Vagina (tissue), 2 donors: ENCODE results near the gene GLT1D1. TPM values are rescaled to one million over a fixed set of nuclear protein-coding genes. Genes with fewer than 3 reads are reported as not detected.
"Not testable (repeated sequence)": the region's sequence is repeated elsewhere in the genome, so short reads cannot be mapped to it uniquely, and the experiment has no call there.

Experiments used
- DNase-seq, 2 donors: peaks; one replicate each; pipeline ENCODE4 v3.0.0-alpha.2; 2017; ENCODE audit errors: extremely low spot score in 2 of 2
- H3K27ac ChIP-seq: fragments of 200-600 bp; sonication (generic); one replicate; pipeline ENCODE4 v1.5.1; 2019
- H3K27me3 ChIP-seq: fragments of 200-600 bp; sonication (generic); one replicate; pipeline ENCODE4 v1.5.1; 2019
- H3K36me3 ChIP-seq, 2 donors: fragments of 200-600 bp; sonication (generic); one replicate each; pipeline ENCODE4 v1.5.1; 2017 to 2019
- H3K4me1 ChIP-seq: fragments of 200-600 bp; sonication (generic); one replicate; pipeline ENCODE4 v1.5.1; 2019
- H3K4me3 ChIP-seq, 2 donors: fragments of 200-600 bp; sonication (generic); 1 replicate in 1 of 2; 2 replicates in 1 of 2; pipeline ENCODE4 v1.5.1; 2016 to 2019
- H3K9me3 ChIP-seq: fragments of 200-600 bp; sonication (generic); one replicate; pipeline ENCODE4 v1.5.1; 2019
- POLR2A ChIP-seq, 2 donors: fragments of 450-650 bp; IDR thresholded peaks; one replicate each; pipeline ENCODE4 v1.6.1; 2017; ENCODE audit warnings: antibody characterized with exemption in 2 of 2, mild to moderate bottlenecking in 2 of 2, moderate library complexity in 2 of 2
- POLR2AphosphoS5 ChIP-seq, 2 donors: sonication (generic); formaldehyde crosslinking; IDR thresholded peaks; one replicate each; pipeline ENCODE4 v1.9.0; 2017; ENCODE audit warnings: antibody characterized with exemption in 2 of 2, mild to moderate bottlenecking in 2 of 2, low read depth in 1 of 2; ENCODE audit not compliant: insufficient read depth in 1 of 2
- intact Hi-C: fragments of 100-400 bp; cut with DNase I; formaldehyde crosslinking; loops from one replicate; pipeline ENCODE4 v1.15.1; 2023
- total RNA-seq: library from RNA; depleted of rRNA; stranded (reverse); fragments of >200 nt; gene quantifications from one replicate; pipeline ENCODE4 v1.2.3, GENCODE V29; 2016
- TF ChIP-seq, protein P1 (sequence below), 3 experiments: fragments of 450-650 bp in 2 of 3; fragments of 200-600 bp in 1 of 3; sonication (generic) in 1 of 3; IDR thresholded peaks; one replicate each; pipeline ENCODE4 v1.5.1; 2017 to 2019; ENCODE audit warnings: antibody characterized with exemption in 3 of 3, mild to moderate bottlenecking in 2 of 3, moderate library complexity in 2 of 3

Gene GLT1D1
- total RNA-seq = 0.74 TPM

DNA sequence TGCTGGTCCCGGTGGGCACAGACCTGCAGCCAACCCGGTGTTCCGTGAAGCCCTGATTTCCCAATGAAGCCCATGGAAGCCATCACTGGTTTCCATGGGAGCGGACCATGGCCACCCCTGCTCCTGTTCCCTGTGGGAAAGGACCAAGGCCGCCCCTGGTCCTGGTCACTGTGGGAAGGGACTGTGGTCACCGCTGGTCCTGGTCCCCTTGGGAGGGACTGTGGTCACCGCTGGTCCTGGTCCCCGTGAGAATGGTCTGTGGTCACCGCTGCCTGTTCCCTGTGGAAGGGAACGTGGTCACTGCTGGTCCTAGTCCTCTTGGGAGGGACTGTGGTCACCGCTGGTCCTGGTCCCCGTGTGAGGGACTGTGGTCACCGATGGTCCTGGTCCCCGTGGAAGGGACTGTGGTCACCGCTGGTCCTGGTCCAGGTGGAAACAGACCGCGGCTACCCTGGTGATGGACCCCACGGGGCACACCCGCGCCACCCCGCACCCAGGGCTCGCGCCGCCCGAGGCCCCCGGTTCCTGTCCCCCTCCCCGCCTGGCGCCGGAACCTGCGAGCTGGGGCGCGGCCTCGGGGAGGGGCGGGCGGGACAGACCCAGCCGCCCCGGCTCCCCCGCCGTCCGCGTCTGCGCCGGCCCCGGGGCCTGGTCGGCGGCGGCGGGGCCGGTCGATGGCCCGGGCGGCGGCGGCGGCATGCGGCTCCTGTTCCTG, at the start of gene GLT1D1:
Gene GLT1D1, plus strand, starts transcription at position 594 of the 715 bp plus-strand sequence. Its CDS starts 104 bp downstream, at position 698.
- no peak for DNase-seq
- intact Hi-C loops = no loop called here
- no peaks in the 10 kb centered on the region for H3K9me3 ChIP-seq
- no peak within 1 kb of the TSS for H3K27ac ChIP-seq
- TF ChIP-seq POLR2AphosphoS5 (IDR thresholded peaks at IDR 0.05; ENCODE audit: insufficient read depth in 1 of 2, low read depth in 1 of 2) = no peak
- TF ChIP-seq, protein P1, sequence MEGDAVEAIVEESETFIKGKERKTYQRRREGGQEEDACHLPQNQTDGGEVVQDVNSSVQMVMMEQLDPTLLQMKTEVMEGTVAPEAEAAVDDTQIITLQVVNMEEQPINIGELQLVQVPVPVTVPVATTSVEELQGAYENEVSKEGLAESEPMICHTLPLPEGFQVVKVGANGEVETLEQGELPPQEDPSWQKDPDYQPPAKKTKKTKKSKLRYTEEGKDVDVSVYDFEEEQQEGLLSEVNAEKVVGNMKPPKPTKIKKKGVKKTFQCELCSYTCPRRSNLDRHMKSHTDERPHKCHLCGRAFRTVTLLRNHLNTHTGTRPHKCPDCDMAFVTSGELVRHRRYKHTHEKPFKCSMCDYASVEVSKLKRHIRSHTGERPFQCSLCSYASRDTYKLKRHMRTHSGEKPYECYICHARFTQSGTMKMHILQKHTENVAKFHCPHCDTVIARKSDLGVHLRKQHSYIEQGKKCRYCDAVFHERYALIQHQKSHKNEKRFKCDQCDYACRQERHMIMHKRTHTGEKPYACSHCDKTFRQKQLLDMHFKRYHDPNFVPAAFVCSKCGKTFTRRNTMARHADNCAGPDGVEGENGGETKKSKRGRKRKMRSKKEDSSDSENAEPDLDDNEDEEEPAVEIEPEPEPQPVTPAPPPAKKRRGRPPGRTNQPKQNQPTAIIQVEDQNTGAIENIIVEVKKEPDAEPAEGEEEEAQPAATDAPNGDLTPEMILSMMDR (IDR thresholded peaks at IDR 0.05) = no peak
- TF ChIP-seq POLR2A (IDR thresholded peaks at IDR 0.05) = no peak
- H3K27me3 ChIP-seq = no peaks in the 10 kb centered on the region
- H3K36me3 ChIP-seq = no peaks in the 10 kb centered on the region
- H3K4me3 ChIP-seq = peak within 1 kb of the TSS; percentile 36 to 58
- no peaks in the 10 kb centered on the region for H3K4me1 ChIP-seq

DNA sequence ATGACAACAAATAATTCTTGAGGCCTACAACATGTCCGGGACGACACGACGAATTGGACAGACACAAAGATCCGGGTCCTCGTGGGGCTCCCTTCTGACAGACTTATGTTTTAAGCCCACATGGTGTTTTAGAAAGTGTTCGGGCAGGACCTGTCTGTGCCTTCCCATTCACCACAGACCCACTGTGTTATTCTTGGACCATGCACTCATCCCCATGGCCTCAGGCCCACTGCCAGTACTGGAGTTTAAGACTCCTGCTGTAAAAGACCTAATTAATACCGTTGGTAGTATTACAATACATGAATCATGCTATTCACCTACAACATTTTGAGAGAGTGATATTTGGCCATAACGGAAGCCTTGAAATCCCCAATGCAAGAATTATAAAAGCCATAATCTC, 49.5 kb upstream of the GLT1D1 start:
- Histone ChIP-seq H3K27me3 (no peaks in the 10 kb centered on the region), H3K4me1 (no peaks in the 10 kb centered on the region), H3K9me3 (no peaks in the 10 kb centered on the region), H3K4me3 (no peak overlapping the region), H3K36me3 (peaks cover 0 to 39% of the 10 kb centered on the region in 2 donors), H3K27ac (no peak overlapping the region)
- intact Hi-C loops = no loop called here
- no peak for DNase-seq
- TF ChIP-seq POLR2AphosphoS5 (IDR thresholded peaks at IDR 0.05; ENCODE audit: insufficient read depth in 1 of 2, low read depth in 1 of 2) (no peak), POLR2A (IDR thresholded peaks at IDR 0.05) (no peak)
- TF ChIP-seq, protein P1 (IDR thresholded peaks at IDR 0.05) = no peak

DNA sequence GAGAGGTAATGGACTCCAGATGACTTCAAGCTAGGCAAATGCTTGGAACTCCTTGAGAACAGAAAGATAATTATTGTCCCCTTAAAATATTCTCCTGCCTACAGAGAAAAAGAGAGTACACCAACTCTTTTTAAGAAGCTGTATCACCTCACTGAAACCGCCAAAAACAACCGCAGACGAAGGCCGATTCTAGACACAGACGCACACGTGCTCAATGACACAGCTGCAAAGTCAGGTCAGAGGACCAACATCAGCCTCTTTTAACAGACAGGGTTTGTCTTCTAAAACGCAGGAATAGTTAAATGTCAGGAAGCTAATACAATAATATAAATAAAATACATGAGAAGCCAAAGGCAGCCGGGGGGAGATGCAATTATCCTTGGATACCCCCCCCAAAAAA, 48.5 kb upstream of the GLT1D1 start:
- Histone ChIP-seq H3K4me3 (no peak overlapping the region), H3K4me1 (peaks cover 1% of the 10 kb centered on the region), H3K27ac (no peak overlapping the region), H3K9me3 (no peaks in the 10 kb centered on the region), H3K27me3 (no peaks in the 10 kb centered on the region), H3K36me3 (peaks cover 0 to 36% of the 10 kb centered on the region in 2 donors)
- DNase-seq = no peak
- intact Hi-C loops = no loop called here
- TF ChIP-seq POLR2A (IDR thresholded peaks at IDR 0.05) (no peak), POLR2AphosphoS5 (IDR thresholded peaks at IDR 0.05; ENCODE audit: insufficient read depth in 1 of 2, low read depth in 1 of 2) (no peak)
- TF ChIP-seq, protein P1 (IDR thresholded peaks at IDR 0.05) = no peak

DNA sequence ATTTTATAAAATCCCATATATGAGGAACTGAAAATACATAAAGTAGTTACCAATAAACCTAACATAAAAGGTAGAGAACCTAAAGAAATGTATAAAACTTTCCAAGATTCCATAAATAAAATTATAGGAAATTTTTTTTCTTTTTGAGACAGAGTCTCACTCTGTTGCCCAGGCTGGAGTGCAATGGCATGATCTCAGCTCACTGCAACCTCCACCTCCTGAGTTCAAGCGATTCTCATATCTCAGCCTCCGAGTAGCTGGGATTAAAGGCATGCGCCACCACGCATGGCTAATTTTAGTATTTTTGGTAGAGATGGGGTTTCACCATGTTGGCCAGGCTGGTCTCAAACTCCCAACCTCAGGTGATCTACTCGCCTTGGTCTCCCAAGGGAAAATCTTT, 47.9 kb upstream of the GLT1D1 start:
- H3K27ac ChIP-seq, H3K4me1 ChIP-seq, intact Hi-C loops, DNase-seq, H3K4me3 ChIP-seq, H3K27me3 ChIP-seq, H3K9me3 ChIP-seq: not testable (repeated sequence)
- H3K36me3 ChIP-seq = peaks cover 0 to 36% of the 10 kb centered on the region in 2 donors

DNA sequence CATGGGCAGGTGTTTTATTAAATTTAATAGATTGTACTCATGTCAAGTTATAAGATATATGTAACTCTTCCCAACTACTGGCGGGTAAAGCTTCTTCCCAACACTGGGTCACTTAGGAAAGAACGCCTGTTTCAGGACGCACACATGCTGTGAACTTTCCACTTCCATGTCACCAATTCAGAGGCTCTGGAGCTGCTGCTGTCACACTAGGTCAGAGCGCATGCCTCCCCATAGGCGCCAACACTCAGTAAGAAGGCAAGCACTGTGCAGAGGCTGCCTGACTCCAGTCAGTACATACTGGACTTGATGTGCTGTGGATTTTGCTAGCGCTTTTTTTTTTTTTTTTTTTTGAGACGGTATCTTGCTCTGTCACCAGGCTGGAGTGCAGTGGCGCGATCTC, 46.7 kb upstream of the GLT1D1 start:
- intact Hi-C loops = no loop called here
- no peaks in the 10 kb centered on the region for H3K27me3 ChIP-seq
- no peak overlapping the region for H3K4me3 ChIP-seq
- peaks cover 18% of the 10 kb centered on the region for H3K4me1 ChIP-seq
- no peak for DNase-seq
- peaks cover 0 to 36% of the 10 kb centered on the region in 2 donors for H3K36me3 ChIP-seq
- H3K27ac ChIP-seq = no peak overlapping the region
- H3K9me3 ChIP-seq = no peaks in the 10 kb centered on the region
- TF ChIP-seq POLR2A (IDR thresholded peaks at IDR 0.05) = no peak
- TF ChIP-seq, protein P1 (IDR thresholded peaks at IDR 0.05) = no peak
- no peak for TF ChIP-seq POLR2AphosphoS5 (IDR thresholded peaks at IDR 0.05; ENCODE audit: insufficient read depth in 1 of 2, low read depth in 1 of 2)
